Suprapubic skin (tissue), 4 donors: ENCODE results near the gene DUS1L. TPM values are rescaled to one million over a fixed set of nuclear protein-coding genes. Genes with fewer than 3 reads are reported as not detected.

Experiments
- DNase-seq, 2 donors: peaks; one replicate each; pipeline ENCODE4 v3.0.0-alpha.2; 2019; ENCODE audit warnings: low spot score in 2 of 2
- H3K27ac ChIP-seq: fragments of 200-600 bp; sonication (generic); one replicate; pipeline ENCODE4 v1.5.1; 2019
- H3K27me3 ChIP-seq: fragments of 200-600 bp; sonication (generic); one replicate; pipeline ENCODE4 v1.5.1; 2019
- H3K36me3 ChIP-seq: fragments of 200-600 bp; sonication (generic); one replicate; pipeline ENCODE4 v1.5.1; 2019
- H3K4me1 ChIP-seq: fragments of 200-600 bp; sonication (generic); one replicate; pipeline ENCODE4 v1.5.1; 2019
- H3K4me3 ChIP-seq: fragments of 200-600 bp; sonication (generic); one replicate; pipeline ENCODE4 v1.5.1; 2019; ENCODE audit warnings: mild to moderate bottlenecking
- H3K9me3 ChIP-seq: fragments of 200-600 bp; sonication (generic); one replicate; pipeline ENCODE4 v1.5.1; 2019
- CTCF ChIP-seq, 2 donors: fragments of 200-600 bp in 1 of 2; fragments of 450-650 bp in 1 of 2; sonication (generic) in 1 of 2; IDR thresholded peaks; one replicate each; pipeline ENCODE4 v1.5.1; 2016 to 2019; ENCODE audit warnings: antibody characterized with exemption in 2 of 2, mild to moderate bottlenecking in 1 of 2, moderate library complexity in 1 of 2
- EP300 ChIP-seq: sonication (generic); formaldehyde crosslinking; IDR thresholded peaks from one replicate; pipeline ENCODE4 v1.6.1; 2017; ENCODE audit warnings: antibody characterized with exemption
- POLR2A ChIP-seq, 2 donors: fragments of 450-650 bp; IDR thresholded peaks; one replicate each; pipeline ENCODE4 v1.6.1; 2017; ENCODE audit warnings: antibody characterized with exemption in 2 of 2, mild to moderate bottlenecking in 2 of 2, moderate library complexity in 2 of 2
- POLR2AphosphoS5 ChIP-seq, 3 donors: sonication (generic); formaldehyde crosslinking; IDR thresholded peaks; one replicate each; pipeline ENCODE4 v1.6.1; 2017; ENCODE audit warnings: antibody characterized with exemption in 3 of 3
- WGBS: methylation state at CpG from one replicate; pipeline ENCODE4 v1.1.5; 2018; 5-methylcytosine and 5-hydroxymethylcytosine counted together
- total RNA-seq, 4 donors: library from RNA; depleted of rRNA; stranded (reverse); fragments of >200 nt; gene quantifications; one replicate each; pipeline ENCODE4 v1.1.0, GENCODE V29; 2016

DUS1L gene
- total RNA-seq, 4 donors from 2014 or later: 79.3 to 176 (median 108) TPM

GRCh38 chr17:82050152-82050760, 15.3 kb downstream of the DUS1L start:
- TF ChIP-seq CTCF (IDR thresholded peaks at IDR 0.05): no peak
- no peak for TF ChIP-seq EP300
- Histone ChIP-seq H3K9me3 (no peaks in the 10 kb centered on the region), H3K4me3 (peak overlapping the region; percentile 85), H3K27me3 (no peaks in the 10 kb centered on the region), H3K27ac (no peak overlapping the region), H3K4me1 (peaks cover 41% of the 10 kb centered on the region), H3K36me3 (peaks cover 46% of the 10 kb centered on the region)
- DNase-seq: no peak
- WGBS: 86% methylated on average over 20 of the region's 28 CpGs

DNA sequence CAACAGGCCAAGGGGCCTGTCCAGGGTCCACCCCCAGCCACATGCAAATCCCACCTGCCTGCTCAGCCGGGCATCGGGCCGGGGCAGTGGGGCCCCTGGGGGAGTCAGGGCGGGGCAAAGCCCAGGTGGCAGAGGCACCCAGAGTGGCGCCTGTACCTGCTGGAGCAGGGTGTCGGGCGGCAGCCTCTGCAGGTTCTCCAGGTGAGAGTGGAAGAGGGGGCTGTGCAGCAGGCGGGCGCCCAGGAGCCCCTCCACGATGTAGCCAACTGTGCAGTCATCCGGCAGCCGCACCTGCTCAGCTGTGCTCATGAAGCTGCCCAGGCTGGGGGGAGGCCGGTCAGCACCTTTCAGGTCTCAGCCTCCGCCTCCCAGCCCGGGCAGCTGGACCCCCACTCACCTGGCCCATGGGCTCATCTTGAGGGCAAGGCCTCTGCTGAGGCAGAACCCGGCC, 16.1 kb downstream of the DUS1L start:
- Histone ChIP-seq H3K36me3 (peaks cover 39% of the 10 kb centered on the region), H3K4me1 (peaks cover 38% of the 10 kb centered on the region), H3K9me3 (no peaks in the 10 kb centered on the region), H3K27ac (no peak overlapping the region), H3K27me3 (no peaks in the 10 kb centered on the region), H3K4me3 (no peak overlapping the region)
- TF ChIP-seq POLR2AphosphoS5 (IDR thresholded peaks at IDR 0.05) (no peak), CTCF (IDR thresholded peaks at IDR 0.05) (no peak), POLR2A (IDR thresholded peaks at IDR 0.05) (no peak), EP300 (no peak)
- 95% methylated on average over 4 of the region's 16 CpGs for WGBS
- no peak for DNase-seq

GRCh38 chr17:82049106-82049505, 16.5 kb downstream of the DUS1L start:
- TF ChIP-seq POLR2A (IDR thresholded peaks at IDR 0.05) (no peak), POLR2AphosphoS5 (IDR thresholded peaks at IDR 0.05) (no peak), EP300 (no peak), CTCF (IDR thresholded peaks at IDR 0.05) (no peak)

DNA sequence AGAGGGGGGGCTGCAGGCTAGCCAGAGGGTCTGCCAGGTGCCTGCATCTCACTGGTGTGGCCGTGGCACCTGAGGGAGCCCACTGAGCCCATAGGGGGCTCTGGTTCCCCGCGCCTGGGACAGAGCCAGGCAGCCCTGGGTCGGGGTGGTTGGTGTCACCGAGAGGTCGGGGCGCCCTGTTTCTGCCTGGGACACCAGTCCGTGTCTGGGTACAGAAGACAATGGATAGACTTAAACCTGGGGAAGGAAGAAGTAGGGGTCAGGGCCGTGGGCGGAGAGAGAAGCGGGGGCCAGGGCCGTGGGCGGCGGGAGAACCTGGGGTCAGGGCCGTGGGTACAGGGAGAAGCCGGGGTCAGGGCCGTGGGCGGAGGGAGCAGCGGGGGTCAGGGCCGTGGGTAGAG, 17.0 kb downstream of the DUS1L start:
- Histone ChIP-seq H3K27me3 (no peaks in the 10 kb centered on the region), H3K4me3 (no peak overlapping the region), H3K36me3 (peaks cover 31% of the 10 kb centered on the region), H3K9me3 (no peaks in the 10 kb centered on the region), H3K4me1 (peaks cover 32% of the 10 kb centered on the region), H3K27ac (no peak overlapping the region)
- DNase-seq: no peak
- no peak for TF ChIP-seq POLR2AphosphoS5 (IDR thresholded peaks at IDR 0.05)
- TF ChIP-seq CTCF (IDR thresholded peaks at IDR 0.05): no peak
- TF ChIP-seq EP300: no peak
- no peak for TF ChIP-seq POLR2A (IDR thresholded peaks at IDR 0.05)
- 90% methylated on average over 20 of the region's 20 CpGs for WGBS

More at GRCh38 chr17:82049106-82049505, 16.5 kb downstream of the DUS1L start:
- Histone ChIP-seq H3K4me3 (no peak overlapping the region), H3K4me1 (peaks cover 38% of the 10 kb centered on the region), H3K36me3 (peaks cover 36% of the 10 kb centered on the region), H3K27me3 (no peaks in the 10 kb centered on the region), H3K9me3 (no peaks in the 10 kb centered on the region), H3K27ac (no peak overlapping the region)
- no peak for DNase-seq
- WGBS: 80% methylated on average over 2 of the region's 8 CpGs

DNA sequence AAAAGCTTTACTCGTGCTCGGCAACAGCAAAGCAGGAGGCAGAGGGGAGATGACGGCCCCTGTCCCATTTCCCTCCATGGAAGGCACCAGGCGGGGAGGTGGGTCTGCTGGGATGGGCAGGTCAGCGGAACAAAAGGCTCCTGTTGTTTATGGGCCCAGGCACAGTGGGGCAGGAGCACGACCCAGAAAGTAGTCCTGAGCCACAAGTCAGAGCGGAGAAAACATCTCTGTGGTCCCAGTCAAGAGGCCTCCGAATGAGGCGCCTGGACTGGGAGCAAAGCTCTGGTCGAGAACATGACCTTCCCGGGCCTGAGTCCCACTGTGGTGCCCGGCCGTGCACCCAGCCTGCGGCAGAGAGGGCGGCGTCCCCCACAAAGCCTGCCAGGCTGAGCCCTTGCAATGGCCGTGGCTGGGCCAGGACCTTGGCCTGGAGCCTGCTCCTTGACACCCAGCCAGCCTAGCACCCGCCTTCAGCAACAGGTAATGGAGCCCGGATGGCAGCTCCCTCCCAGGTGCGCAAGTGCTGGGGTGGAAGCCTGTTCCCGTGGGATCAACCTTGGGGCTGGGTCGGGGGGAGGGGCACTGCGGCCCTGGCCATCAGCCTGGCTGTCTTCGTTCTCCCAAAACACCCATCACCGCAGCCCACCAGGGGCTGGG, 17.6 kb downstream of the DUS1L start:
- Histone ChIP-seq H3K36me3 (peaks cover 28% of the 10 kb centered on the region), H3K4me3 (no peak overlapping the region), H3K27ac (no peak overlapping the region), H3K27me3 (no peaks in the 10 kb centered on the region), H3K9me3 (no peaks in the 10 kb centered on the region), H3K4me1 (peaks cover 27% of the 10 kb centered on the region)
- WGBS: 94% methylated on average over 19 of the region's 25 CpGs
- TF ChIP-seq CTCF (IDR thresholded peaks at IDR 0.05): no peak
- TF ChIP-seq POLR2AphosphoS5 (IDR thresholded peaks at IDR 0.05): no peak
- no peak for TF ChIP-seq EP300
- no peak for TF ChIP-seq POLR2A (IDR thresholded peaks at IDR 0.05)
- DNase-seq: no peak
